Stimulated activated CD4-positive, alpha-beta T cell treated with anti-CD3 and anti-CD28 coated beads, Interleukin-4, amount 100 ng/mL, for 4 hours (primary cell): ENCODE results near the gene NEURL1.
"Not testable (repeated sequence)": the region's sequence is repeated elsewhere in the genome, so short reads cannot be mapped to it uniquely, and the experiment has no call there.

Source experiments
- DNase-seq, 2 experiments: peaks; one replicate each; pipeline ENCODE4 v3.0.0-alpha.2; 2020

The NEURL1 gene

DNA sequence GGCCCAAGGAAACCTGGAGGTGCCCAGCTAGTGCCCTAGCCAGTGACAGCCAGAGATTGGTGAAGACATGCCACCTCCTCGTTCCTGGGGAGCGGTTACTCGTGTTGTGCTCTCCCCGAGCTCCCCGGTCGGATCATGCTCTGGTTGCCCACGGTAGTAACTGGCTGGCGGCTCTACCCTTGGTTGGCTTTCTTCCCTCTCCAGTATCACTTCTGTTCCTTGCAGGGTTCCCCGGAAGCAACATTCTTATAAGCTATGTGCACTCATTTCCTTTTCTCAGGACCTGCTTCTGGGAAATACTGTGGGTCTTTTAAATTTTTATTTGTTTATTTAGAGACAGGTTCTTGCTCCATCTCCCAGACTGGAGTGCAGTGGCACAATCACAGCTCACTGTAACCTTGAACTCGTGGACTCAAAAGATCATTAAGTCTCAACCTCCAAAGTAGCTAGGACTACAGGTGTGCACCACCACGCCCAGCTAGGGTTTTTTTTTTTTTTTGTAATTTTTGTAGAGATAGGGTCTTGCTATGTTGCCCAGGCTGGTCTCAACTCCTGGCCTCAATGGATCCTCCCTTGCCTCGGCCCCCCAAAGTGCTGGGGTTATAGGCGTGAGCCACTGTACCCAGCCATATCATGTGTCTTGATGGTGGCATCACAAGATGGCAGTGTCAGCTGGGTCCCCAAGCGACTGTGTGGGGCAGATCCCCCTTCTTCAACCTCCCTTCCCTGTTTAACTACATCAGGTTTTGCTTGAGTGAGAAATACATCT, 27.9 kb upstream of the NEURL1 start:
- no peak for DNase-seq

DNA sequence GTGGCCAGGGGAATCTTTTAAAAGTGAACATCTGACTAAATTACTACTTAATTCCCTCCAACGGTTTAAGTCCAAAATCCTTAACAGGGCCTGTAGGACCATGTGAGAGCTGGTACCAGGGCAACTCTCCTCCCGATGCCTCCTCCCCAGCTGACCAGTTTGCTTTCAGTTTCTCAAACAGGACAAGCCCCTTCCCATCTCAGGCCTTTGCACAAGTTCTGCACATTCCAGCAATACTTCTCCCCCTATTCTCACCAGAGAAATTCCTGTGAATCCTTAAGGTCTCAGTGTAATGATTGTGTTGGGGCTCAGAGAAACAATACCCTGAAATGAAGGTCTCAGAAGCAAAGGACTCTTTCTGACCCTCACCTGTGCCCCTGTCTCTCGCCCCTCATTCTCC, 26.8 kb upstream of the NEURL1 start:
- no peak for DNase-seq

DNA sequence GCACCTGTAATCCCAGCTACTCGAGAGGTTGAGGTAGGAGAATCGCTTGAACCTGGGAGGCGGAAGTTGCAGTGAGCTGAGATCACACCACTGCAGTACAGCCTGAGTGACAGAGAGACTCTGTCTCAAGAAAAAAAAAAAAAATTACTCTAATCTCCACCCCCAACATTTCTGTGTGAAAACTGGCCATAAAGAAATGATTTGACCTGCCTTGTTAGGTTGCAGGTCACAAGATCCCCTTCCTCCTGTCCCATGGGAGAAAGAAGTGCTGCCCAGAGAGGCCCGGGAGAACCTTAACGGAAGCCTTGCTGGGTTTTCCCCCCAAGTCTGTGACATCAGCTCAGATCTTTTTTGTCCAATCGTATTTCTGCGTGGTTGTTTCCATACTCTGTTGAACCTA, 26.1 kb upstream of the NEURL1 start:
- no peak for DNase-seq

DNA sequence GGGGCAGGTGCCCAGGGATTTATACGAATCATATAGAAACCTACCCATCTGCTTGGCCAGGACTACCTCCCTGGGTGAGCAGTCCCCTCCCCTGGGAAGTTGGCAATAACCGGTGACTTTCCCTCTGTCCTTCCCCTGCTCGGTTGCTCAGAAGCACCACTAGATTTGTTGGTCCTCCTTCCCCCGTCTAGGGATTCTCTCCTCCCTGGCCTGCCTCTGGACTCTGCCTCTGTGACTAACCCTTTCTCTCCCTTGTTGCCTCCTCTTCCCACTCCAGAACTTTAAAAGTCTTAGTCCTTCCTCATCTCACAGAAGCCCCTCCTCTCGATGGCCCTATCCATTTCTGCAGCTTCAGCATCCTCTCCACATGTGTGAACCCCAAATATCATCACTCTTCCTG, 24.3 kb upstream of the NEURL1 start:
- DNase-seq = no peak

DNA sequence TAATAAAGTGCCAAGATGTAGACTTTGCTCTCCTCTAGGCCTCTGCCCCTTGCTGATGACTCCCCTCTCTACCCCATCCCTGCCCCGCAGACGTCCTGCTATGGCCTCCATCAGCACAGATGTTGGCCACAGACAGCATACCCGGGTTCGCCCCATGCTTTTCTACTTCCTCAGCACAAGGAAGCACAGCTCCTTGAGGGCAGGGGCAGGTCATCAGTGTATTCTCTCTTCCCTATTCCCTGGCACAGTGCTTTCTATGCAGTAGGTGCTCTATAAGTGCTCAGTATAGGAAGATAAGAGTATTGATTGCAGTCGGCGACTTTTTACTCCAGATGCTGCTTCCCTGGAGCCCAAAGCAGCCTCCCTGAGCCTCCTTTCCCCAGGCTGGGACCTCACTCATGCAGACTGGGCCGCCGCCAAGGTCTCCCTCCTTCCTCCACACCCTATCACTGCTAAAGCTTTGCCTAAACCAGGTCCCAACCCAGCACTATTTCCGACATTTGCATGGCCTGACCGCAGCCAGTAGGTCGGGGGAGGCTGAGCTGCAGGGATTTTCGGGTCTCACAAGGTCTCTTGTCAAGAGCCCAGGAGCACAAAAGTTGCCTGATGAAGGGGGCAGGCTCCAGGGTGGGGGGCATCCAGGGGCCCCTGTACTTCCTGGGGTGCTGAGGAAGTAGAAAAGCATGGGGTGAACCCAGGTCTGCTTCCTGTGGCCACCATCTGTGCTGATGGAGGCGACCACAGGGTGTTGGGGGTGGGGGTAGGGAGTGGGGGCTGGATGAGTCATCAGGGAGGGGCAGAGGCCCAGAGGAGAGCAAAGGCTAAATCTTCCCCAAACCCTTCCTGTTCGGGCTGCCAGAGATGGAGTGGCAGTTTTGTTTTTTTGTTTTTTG, 22.5 kb upstream of the NEURL1 start:
- peak; percentile 36 to 50 for DNase-seq

DNA sequence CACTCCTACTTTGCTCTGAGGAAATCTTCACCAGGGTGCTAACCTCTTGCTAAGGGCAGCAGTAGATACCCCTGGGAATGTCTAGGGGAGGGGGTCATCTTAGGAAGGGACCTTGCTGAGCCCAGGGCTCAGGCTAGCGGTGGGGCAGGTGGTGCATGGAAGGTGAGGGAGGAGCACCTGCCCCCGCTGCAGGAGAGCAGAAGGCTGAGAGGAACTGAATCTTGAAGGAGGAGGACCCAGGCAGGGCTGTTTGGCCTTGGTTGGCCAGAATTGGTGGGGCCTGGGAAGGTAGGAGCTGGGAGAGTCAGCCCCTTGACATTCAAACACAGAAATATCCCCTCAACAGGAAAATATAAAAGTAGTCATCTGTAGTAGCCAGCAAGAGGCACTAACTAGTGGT, 21.5 kb upstream of the NEURL1 start:
- no peak for DNase-seq

DNA sequence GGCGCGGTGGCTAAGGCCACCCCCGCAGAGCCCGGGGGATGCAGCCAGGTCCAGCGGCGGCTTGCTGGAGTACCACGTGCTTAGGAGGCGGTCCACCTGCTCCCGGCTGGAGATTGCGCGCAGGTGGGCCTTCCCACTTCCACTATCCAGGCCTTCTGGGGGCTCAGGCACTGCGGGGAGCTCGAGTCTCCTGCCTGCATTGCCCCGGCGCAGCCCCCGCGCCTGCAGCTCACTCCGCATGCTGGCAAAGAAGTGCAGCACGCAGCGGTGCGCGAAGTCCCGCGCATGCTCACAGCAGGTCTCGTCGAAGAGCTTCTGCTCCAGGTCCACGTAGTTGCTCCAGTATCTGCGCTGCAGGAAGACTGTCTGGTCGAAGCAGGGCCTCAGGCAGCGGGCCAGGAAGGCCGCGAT, 20.2 kb upstream of the NEURL1 start:
- no peak for DNase-seq

DNA sequence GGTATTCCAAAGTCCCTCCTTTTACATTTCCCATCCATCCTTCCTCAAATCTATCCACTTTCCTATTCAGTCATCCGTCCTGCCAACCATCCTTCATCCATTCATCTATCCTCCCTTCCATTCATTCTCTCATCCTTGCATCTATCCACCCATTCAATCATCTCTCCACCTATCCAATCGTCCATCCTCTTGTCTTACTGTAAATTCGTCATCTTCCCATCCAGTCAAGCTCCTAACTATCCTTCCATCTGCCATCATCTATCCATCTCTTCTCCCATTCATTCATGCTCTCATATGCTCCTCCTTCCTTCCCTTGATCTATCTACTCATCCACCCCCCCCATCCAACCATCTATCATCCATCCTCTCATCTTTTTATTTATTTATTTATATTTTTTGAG, 19.4 kb upstream of the NEURL1 start:
- DNase-seq = no peak

DNA sequence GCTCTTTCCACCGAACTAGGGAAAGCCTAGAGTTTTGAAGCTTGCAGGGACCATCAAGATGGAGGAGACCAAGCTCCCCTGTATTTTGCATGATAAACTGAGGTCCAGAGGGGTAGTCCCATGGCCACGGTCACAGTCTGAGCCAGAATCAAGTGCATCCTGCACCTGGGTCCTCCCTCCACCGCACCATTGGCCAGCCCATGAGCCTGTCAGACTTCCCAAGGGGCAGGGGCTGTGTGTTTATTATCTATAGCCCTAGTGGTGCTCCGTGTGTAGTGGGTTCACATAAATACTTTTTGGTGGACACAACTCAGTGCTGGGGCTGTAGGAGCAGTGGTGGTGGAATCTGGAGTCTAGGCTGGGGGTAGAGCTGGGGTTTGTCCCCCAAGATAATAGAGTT, 18.1 kb upstream of the NEURL1 start:
- DNase-seq = no peak

DNA sequence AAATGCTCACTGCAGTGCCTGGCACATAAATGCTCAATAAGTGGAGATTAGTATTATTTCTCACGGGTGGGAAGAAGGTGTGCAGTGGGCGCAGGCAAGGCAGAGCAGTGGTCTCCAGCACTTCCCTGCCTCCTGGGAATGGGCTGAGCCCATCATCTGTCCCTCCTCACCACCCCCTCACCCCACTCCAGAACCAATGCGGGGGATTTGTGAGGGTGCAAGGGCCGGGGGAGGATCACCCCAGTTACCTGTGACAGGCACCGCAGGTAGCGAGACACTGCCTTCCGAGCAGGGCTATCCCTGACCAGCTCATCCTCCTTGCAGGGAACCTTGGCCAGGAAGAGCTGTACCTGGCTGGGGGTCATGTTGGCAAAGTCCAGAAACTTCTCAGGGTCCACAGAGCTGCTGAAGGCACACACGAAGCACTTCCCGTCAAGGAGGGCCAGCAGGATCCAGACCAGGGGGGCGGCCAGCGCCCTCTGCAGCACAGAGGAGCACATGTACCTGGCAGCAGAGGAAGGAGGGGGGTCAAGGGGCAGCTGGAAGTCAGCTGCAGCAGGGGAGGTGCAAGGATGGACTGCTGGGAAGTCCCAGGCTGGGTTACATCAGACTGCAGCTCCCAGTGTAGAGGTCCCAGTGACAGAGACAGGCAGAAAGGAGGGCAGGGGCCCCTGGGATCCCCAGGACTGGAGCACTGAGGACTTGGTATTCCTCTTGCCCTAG, 17.3 kb upstream of the NEURL1 start:
- DNase-seq = no peak

DNA sequence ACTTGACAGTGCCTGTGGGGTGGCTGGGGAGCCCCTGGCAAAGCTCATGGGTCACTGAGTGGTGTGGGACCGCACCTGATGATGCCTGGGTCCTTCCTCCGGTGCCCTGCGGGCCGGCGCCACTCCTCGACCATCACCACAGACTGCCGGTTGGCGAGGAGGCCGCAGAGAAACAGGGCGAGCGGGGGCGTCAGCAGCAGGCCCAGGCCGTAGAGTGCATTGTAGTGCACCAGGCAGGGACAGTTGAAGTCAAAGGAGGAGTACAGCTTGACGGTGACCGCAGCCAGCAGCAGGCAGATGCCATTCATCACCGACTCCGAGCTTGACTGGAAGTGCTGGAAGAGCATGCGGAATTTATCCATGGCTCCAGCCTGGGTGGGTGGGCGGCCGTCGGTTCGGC, 14.8 kb upstream of the NEURL1 start:
- DNase-seq = no peak

DNA sequence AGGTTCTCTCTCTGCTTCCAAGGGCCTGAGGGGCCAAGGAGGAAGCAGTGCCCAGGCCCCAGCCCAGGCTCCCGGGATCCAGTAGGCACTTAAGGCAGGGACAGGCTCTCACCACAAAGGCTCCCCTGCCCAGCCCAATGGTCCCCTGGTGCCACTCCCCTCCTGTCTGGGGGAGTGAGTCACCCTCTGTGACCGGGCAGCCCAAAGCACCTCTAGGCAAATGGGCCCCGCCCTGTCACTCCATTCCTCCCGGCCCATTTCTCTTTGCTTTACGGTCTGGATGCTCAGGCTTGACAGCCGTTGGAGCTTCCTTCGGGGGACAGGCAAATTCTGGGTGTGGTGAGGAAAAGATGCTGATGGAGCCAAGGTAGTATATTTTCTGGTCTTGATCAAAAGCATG, 14.4 kb upstream of the NEURL1 start, which contains the start of gene CALHM3:
CALHM3 (minus strand) TSS at position 106 of the 400 bp plus-strand sequence. CDS start 208 bp downstream, outside the sequence.
- no peak for DNase-seq

DNA sequence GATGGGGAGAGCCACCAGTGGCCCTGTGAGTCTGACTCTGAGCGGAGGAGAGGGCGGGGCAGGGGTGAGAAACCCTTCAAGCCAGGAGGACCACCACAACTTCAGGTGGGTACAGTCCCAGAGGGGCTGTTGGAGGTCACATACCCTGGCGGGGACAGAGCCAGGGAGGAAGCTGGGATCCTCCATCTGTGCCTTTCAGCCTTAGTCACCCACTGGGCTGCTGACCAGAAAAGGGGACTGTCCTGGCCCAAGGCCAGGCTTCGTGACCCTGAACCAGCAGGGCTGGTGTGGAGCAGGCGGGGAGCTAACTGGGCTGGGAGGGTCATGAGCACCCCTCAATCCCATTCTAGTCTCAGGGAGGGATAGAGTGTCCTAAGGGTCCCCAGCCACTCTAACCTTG, 13.0 kb upstream of the NEURL1 start:
- no peak for DNase-seq

DNA sequence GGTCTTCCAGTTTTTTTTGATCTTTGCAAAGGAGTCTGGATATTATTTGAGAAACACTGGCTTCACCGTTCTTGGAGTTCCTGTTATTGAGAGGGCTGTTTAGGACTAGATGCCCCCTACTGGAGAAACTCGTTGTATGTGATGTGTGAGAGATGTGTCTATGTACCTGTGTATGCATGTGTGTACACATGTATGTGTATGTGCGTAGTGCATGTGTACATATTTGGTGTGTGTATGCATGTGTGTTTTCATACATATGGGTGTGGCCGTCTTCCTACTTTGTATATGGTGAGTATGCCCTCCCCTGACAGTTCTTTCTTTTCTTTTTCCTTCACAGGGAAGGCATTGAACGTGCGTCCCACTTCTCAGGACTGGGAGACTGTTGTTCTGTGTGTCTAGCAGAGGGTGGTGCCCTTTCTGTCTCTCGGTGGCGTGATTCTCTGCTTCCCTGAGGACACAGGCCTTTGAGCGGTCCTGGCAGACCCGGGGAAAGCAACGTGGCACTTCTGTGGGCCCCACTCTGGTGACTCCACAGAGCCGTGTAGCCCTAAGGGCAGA, 11.5 kb upstream of the NEURL1 start:
- no peak for DNase-seq

DNA sequence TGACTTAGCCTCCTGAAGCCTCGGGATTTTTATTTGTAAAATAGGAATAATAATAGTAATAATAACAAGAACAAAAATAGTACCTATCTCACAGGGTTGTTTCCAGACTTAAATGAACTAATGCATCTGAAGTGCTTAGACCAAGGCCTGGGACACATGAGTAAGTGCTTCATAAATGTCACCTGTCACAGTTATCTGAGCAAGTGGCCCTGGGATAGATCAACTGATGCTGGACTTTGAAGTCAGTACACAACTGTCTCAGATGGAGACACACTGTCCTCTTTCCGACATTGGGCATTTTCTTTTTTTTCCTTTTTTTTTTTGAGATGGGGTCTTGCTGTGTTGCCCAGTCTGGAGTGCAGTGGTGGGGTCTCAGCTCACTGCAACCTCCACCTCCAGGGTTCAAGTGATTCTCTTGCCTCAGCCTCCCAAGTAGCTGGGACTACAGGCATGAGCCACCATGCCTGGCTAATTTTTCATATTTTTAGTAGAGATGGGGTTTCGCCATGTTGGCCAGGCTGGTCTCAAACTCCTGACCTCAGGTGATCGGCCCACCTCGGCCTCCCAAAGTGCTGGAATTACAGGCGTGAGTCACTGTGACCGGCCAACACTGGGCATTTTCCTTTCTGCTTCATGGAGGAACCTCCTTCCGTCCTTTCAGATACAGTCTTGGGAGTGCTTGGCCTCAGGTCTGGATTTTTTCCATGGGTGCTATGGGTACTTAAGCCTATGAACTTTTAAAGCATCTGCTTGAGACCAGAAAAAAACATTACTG, 6.7 kb upstream of the NEURL1 start:
- DNase-seq = not testable (repeated sequence)

DNA sequence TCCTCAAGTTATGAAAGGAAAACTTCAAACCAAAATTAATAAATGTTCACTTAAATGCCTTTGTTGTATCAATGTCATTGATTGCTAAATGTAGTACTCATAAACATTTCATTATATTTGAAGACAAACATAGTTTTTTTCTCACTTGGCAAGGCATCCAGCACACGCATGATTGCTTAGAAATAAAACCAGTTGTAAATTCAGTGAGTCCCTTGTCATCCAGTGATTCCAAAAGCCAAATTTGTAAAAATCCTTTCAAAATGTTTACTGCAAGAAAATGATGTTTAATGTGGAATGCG, 6.1 kb upstream of the NEURL1 start:
- no peak for DNase-seq

DNA sequence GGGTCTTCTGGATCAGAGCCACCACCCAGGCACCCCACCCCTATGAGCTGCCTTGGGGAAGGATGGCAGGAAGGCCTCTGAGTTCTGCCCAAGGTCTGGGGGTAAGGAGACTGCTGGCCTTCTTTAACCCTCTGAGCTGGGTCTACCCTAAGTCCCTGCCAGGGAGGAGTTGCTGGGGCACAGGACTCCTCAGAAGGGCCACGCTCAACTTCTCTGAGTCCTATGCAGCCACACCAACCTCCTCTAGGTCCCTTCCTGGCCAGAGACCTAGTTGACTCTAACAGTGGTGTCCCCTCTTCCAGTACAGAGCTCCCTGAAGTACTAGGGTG, 2.6 kb upstream of the NEURL1 start:
- no peak for DNase-seq

DNA sequence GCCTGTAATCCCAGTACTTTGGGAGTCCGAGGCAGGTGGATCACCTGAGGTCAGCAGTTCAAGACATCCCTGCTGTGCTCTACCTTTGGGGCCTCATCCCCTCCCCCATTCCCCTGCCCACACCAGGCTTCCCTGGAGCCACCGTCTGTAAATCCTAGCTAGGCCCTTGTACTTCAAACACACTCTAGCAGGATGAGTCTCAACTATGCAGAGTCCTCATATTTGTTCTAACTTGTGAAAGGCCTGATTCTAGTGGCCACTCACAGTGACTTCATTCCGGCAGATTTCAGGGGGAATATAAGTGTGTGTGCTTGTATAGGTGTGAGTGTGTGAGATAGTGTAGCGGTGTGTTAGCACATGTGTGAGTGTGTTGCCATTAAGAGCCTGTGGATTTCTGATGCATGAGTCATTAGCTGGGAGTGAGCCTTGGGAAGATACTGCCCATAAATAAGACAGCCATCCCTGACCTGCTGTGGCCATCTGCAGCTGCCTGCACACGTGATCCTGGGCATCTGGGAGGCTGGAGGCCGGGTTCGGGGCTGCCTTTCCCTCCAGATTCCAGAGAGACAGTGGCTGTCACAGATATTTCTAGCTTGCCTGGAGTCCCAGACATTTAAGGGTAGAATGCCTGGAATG, 1.7 kb upstream of the NEURL1 start:
- no peak for DNase-seq

DNA sequence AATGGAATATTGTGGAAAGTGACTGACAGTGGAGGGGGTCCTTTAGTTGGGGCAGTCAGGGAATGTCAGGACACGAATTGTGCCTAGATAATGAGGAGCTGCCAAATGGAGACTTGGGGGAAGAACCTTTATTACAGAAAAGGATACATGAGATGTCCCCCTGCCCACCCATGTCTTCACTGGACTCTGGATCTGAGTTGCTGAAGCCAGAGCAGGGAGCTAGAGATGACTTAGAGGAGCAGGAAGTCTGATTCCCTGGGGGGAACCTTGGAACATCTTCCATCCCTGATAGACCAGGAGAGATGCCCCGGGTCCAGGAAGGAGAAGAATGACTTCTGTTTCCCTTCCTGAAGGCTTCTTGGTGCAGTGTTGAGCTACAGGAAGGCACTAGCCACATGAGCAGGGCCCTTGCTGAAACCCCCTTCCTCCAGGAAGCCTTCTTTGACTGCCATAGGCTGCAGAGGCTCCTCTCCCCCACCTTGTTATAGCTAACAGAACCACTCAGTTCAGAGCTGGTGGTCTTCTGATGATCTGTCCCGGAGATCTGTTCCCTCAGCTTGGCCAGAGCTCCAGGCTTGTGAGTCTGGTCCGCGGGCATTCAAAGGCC, 747 bp upstream of the NEURL1 start:
- no peak for DNase-seq

DNA sequence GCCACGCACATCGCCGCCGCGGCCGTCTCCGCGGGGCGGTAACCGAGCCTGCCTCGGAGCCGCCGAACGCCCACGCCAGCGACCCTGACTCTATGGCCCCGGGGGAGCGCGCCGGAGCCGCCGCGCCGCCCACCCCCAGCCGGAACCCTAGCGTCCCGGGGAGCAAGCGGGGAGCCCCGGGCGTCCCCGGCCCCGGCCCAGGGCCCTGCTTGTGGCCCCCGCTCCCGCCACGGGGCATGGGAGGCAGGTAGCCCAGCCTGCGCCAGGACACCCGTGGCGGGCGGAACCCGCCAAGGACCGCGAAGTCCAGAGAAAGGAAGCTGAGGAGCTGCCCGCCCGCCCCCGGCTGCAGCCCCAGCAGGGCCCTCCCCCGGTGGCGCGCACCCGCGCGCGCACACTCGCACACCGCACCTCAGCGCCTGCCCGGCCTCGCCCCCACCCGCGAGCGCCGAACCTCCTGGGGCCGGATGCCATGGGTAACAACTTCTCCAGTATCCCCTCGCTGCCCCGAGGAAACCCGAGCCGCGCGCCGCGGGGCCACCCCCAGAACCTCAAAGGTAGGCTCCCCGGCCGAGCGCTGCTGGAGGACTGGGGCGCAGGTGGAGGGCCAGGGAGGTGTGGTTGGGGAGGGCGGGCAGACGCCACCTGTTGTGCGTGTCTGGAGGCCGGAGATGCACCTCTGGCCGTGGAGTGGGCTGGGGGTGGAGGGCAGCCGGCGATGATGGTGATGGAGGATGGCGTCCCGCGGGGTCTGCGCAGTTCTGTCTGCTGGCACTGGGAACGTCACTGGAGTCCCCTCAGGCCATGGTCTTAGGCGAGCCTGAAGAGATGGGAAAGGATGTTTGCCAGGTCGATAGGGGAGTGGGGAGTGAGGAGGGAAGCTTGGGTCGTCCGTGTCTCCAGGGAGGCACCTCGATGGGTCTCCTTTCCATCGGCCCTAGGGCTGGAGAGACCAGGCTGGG, 692 bp downstream of the NEURL1 start:
- DNase-seq = peak in 1 of 2 experiments; percentile 22

DNA sequence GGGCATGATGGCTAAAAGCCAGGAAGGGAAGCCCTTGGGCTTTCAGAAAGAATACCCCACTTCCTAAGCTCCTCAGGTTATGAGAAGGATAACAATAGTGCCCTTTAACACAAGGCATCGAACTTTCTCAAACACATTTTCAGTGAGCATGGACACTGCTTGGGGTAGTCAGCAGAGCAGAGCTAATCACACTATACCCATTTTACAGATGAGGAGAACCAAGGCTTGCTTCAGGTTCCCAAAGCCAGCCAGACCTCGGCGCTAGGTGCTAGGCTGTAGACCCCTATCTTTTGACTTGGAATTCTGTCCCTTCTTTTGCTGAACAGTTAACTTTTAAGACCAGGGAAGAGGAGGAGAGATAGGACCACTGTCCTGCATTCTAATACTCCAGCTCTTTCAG, 1.8 kb downstream of the NEURL1 start:
- no peak for DNase-seq
